ENCODE results near the gene SSUH2. TPM values are rescaled to one million over a fixed set of nuclear protein-coding genes. Genes with fewer than 3 reads are reported as not detected.

SSUH2 gene
- total and polyA plus RNA-seq, 2 experiments from 2014 or later: 0.73 to 2.3 TPM

GRCh38 chr3:8643693-8644365 lies 769 bp downstream of the SSUH2 start:
- H3K36me3 ChIP-seq (ENCODE audit: insufficient read depth): no peaks in the 10 kb centered on the region
- no peaks in the 10 kb centered on the region for H3K9me3 Mint-ChIP-seq
- H3K4me3 ChIP-seq: no peak overlapping the region
- no peak overlapping the region for H3K27ac Mint-ChIP-seq
- H2AFZ ChIP-seq: no peak overlapping the region
- TF ChIP-seq REST (IDR thresholded peaks at IDR 0.05; ENCODE audit: unreplicated experiment): no peak
- TF ChIP-seq CTCF (conservative IDR thresholded peaks at IDR 0.05; ENCODE audit: low read depth in 2 of 2): no peak
- no peak for TF ChIP-seq ETS1 (IDR thresholded peaks at IDR 0.05)
- TF ChIP-seq STAT1 (IDR thresholded peaks at IDR 0.05; ENCODE audit: unreplicated experiment): no peak
- TF ChIP-seq CREB1 (CRISPR knock-in tag; IDR thresholded peaks at IDR 0.05; ENCODE audit: low read depth): no peak
- TF ChIP-seq POLR2AphosphoS5 (IDR thresholded peaks at IDR 0.05; ENCODE audit: low read depth): no peak
- no peak for TF ChIP-seq JUNB (IDR thresholded peaks at IDR 0.05; ENCODE audit: unreplicated experiment)
- TF ChIP-seq ZNF114 (CRISPR knock-in tag; IDR thresholded peaks at IDR 0.05): no peak
- no peak for TF ChIP-seq ZNF331 (CRISPR knock-in tag; IDR thresholded peaks at IDR 0.05; ENCODE audit: low read depth)
- no peaks in the 10 kb centered on the region; the same call in 1 of the 2 replicates for H4K20me1 ChIP-seq (replicated peaks; ENCODE audit: insufficient read depth)
- H3F3A ChIP-seq (replicated peaks; ENCODE audit: low read depth): no peaks in the 10 kb centered on the region
- ATAC-seq (no peak), DNase-seq (ENCODE audit: low spot score) (no peak)
- no peak overlapping the region for H3K27ac ChIP-seq (ENCODE audit: low read depth)
- H3K4me2 ChIP-seq: no peak overlapping the region
- no peak overlapping the region for H3K4me3 Mint-ChIP-seq
- peaks cover 3% of the 10 kb centered on the region; the same call in 2 of the 3 replicates for H3K4me1 Mint-ChIP-seq
- H3K4me1 ChIP-seq (ENCODE audit: insufficient read depth): no peaks in the 10 kb centered on the region
- H3K79me2 ChIP-seq (replicated peaks; ENCODE audit: insufficient read depth): no peaks in the 10 kb centered on the region
- peaks cover 2% of the 10 kb centered on the region for H3K27me3 Mint-ChIP-seq (ENCODE audit: insufficient read depth, low read depth, poor library complexity)
- peaks cover 6% of the 10 kb centered on the region; the same call in 1 of the 2 replicates for H3K9me2 ChIP-seq (ENCODE audit: insufficient read depth)
- no peaks in the 10 kb centered on the region for H3K36me3 Mint-ChIP-seq (ENCODE audit: low read depth)
- H3K27me3 ChIP-seq (ENCODE audit: insufficient read depth): no peaks in the 10 kb centered on the region
